GM23248 (cell line): Measurements from ENCODE around the gene HSPBP1. TPM values are rescaled to one million over a fixed set of nuclear protein-coding genes. Genes with fewer than 3 reads are reported as not detected.

Experiments
- DNase-seq: peaks from one replicate; pipeline ENCODE4 v3.0.0-alpha.2; 2015
- H2AFZ ChIP-seq: fragments of 200-600 bp; sonication (generic); 2 replicates; pipeline ENCODE4 v1.6.1; 2016; ENCODE audit warnings: antibody characterized with exemption
- H3F3A ChIP-seq: fragments of 200-600 bp; sonication (generic); 2 replicates; pipeline ENCODE4 v1.6.1; 2016; ENCODE audit warnings: mild to moderate bottlenecking, antibody characterized with exemption, mixed run types; ENCODE audit not compliant: insufficient read depth
- H3K27ac ChIP-seq: fragments of 200-600 bp; sonication (generic); 2 replicates; pipeline ENCODE4 v1.5.1; 2016; ENCODE audit warnings: mild to moderate bottlenecking
- H3K27me3 ChIP-seq: fragments of 200-600 bp; sonication (generic); replicated peaks from 2 replicates; pipeline ENCODE4 v1.6.1; 2016; ENCODE audit warnings: mild to moderate bottlenecking; ENCODE audit not compliant: insufficient read depth
- H3K36me3 ChIP-seq: fragments of 200-600 bp; sonication (generic); 2 replicates; pipeline ENCODE4 v1.6.1; 2016; ENCODE audit warnings: low read depth, mild to moderate bottlenecking
- H3K4me1 ChIP-seq: fragments of 200-600 bp; sonication (generic); 2 replicates; pipeline ENCODE4 v1.6.1; 2016; ENCODE audit warnings: mild to moderate bottlenecking; ENCODE audit not compliant: insufficient read depth
- H3K4me2 ChIP-seq: fragments of 200-600 bp; sonication (generic); one replicate; pipeline ENCODE4 v1.6.1; 2016; ENCODE audit warnings: mild to moderate bottlenecking; ENCODE audit not compliant: unreplicated experiment
- H3K4me3 ChIP-seq: fragments of 200-600 bp; sonication (generic); 2 replicates; pipeline ENCODE4 v1.5.1; 2016; ENCODE audit warnings: mild to moderate bottlenecking
- H3K79me2 ChIP-seq: fragments of 200-600 bp; sonication (generic); 2 replicates; pipeline ENCODE4 v1.6.1; 2016; ENCODE audit warnings: mild to moderate bottlenecking; ENCODE audit not compliant: insufficient read depth
- H3K9ac ChIP-seq: fragments of 200-600 bp; sonication (generic); 2 replicates; pipeline ENCODE4 v1.6.1; 2016; ENCODE audit warnings: mild to moderate bottlenecking
- H3K9me2 ChIP-seq: fragments of 200-600 bp; sonication (generic); 2 replicates; pipeline ENCODE4 v1.6.1; 2016; ENCODE audit warnings: mixed run types, mild to moderate bottlenecking, moderate library complexity; ENCODE audit not compliant: insufficient read depth
- H3K9me3 ChIP-seq: fragments of 200-600 bp; sonication (generic); one replicate; pipeline ENCODE4 v1.6.1; 2017; ENCODE audit warnings: low read depth
- H4K20me1 ChIP-seq: fragments of 200-600 bp; sonication (generic); 2 replicates; pipeline ENCODE4 v1.6.0; 2016; ENCODE audit not compliant: insufficient read depth
- EZH2 ChIP-seq: fragments of 200-600 bp; sonication (generic); IDR thresholded peaks from 2 replicates; pipeline ENCODE4 v1.6.1; 2018; ENCODE audit warnings: antibody characterized with exemption, mild to moderate bottlenecking; ENCODE audit not compliant: insufficient read depth, poor library complexity, severe bottlenecking
- EZH2phosphoT487 ChIP-seq: fragments of 200-600 bp; sonication (generic); IDR thresholded peaks from 2 replicates; pipeline ENCODE4 v1.6.1; 2018; ENCODE audit warnings: antibody characterized with exemption, moderate library complexity, mild to moderate bottlenecking, low read depth; ENCODE audit not compliant: insufficient read depth
- WGBS, 2 experiments: methylation state at CpG; one replicate each; pipeline ENCODE4 v1.1.6; 2015 to 2017; ENCODE audit warnings: low lambda C conversion rate in 2 of 2, low coverage in 1 of 2; ENCODE audit errors: missing lambda C conversion rate in 2 of 2; 5-methylcytosine and 5-hydroxymethylcytosine counted together
- in situ Hi-C: fragments of 300-500 bp; cut with MboI; formaldehyde crosslinking; loops from 2 replicates; pipeline ENCODE4 v1.15.0; 2020
- polyA plus RNA-seq: library from polyadenylated mRNA; unstranded; fragments of >200 nt; fragmentation: Nextera tagmentation; extraction: Ambion mirVana; gene quantifications from 2 replicates; pipeline ENCODE4 v1.2.1, GENCODE V29; 2016
- total RNA-seq: library from RNA; depleted of rRNA; stranded (reverse); fragments of >200 nt; shearing (Covaris generic); gene quantifications from 2 replicates; pipeline ENCODE4 v1.2.3, GENCODE V29; 2014

Gene HSPBP1
- total and polyA plus RNA-seq, 2 experiments from 2014 or later: 42.5 to 62.5 TPM

GRCh38 chr19:55303477-55303876, 23.6 kb upstream of the HSPBP1 start:
- H3K4me2 ChIP-seq: no peak overlapping the region
- no peak overlapping the region for H3K9ac ChIP-seq
- H3K4me3 ChIP-seq: no peak overlapping the region
- no peaks in the 10 kb centered on the region for H3K36me3 ChIP-seq
- H3K9me2 ChIP-seq: no peaks in the 10 kb centered on the region
- no peaks in the 10 kb centered on the region for H3K27me3 ChIP-seq
- WGBS, 2 experiments: 89 to 95% methylated on average over 11 of the region's 11 CpGs
- no peaks in the 10 kb centered on the region for H3F3A ChIP-seq
- no peaks in the 10 kb centered on the region for H3K9me3 ChIP-seq
- no peak overlapping the region for H2AFZ ChIP-seq
- no peaks in the 10 kb centered on the region for H3K4me1 ChIP-seq
- no peaks in the 10 kb centered on the region for H4K20me1 ChIP-seq
- H3K79me2 ChIP-seq: no peaks in the 10 kb centered on the region
- DNase-seq: no peak
- in situ Hi-C loops: no loop called here
- TF ChIP-seq EZH2: no peak
- TF ChIP-seq EZH2phosphoT487: no peak
- no peak overlapping the region for H3K27ac ChIP-seq

- H3K9me3 ChIP-seq: no peaks in the 10 kb centered on the region
- H3K79me2 ChIP-seq: no peaks in the 10 kb centered on the region
- H3K4me1 ChIP-seq: no peaks in the 10 kb centered on the region
- 67 to 72% methylated on average over 3 to 12 of the region's 12 CpGs for WGBS, 2 experiments
- no peaks in the 10 kb centered on the region for H3K9me2 ChIP-seq
- H3F3A ChIP-seq: no peaks in the 10 kb centered on the region
- H2AFZ ChIP-seq: peak overlapping the region; percentile 95
- no peak for DNase-seq
- in situ Hi-C loops: no loop called here
- H3K4me2 ChIP-seq: peak overlapping the region; percentile 91
- H4K20me1 ChIP-seq: no peaks in the 10 kb centered on the region
- H3K36me3 ChIP-seq: no peaks in the 10 kb centered on the region
- TF ChIP-seq EZH2: no peak
- no peak for TF ChIP-seq EZH2phosphoT487
- H3K27me3 ChIP-seq: no peaks in the 10 kb centered on the region
- H3K27ac ChIP-seq: no peak overlapping the region
- H3K9ac ChIP-seq: peak overlapping the region; percentile 70
- H3K4me3 ChIP-seq: peak overlapping the region; percentile 74
Measured at GRCh38 chr19:55302318-55302703, 22.4 kb upstream of the HSPBP1 start.

- H3K9me3 ChIP-seq: no peaks in the 10 kb centered on the region
- no peaks in the 10 kb centered on the region for H3K36me3 ChIP-seq
- no peaks in the 10 kb centered on the region for H3K27me3 ChIP-seq
- peak; percentile 86 for DNase-seq
- no peaks in the 10 kb centered on the region for H3K79me2 ChIP-seq
- H3K4me1 ChIP-seq: no peaks in the 10 kb centered on the region
- WGBS, 2 experiments: 8% methylated on average over 38 to 42 of the region's 42 CpGs
- peak overlapping the region; percentile 95 for H2AFZ ChIP-seq
- peak overlapping the region; percentile 74 for H3K4me3 ChIP-seq
- H3F3A ChIP-seq: no peaks in the 10 kb centered on the region
- no peak overlapping the region for H3K27ac ChIP-seq
- no peak for TF ChIP-seq EZH2phosphoT487
- no peak for TF ChIP-seq EZH2
- in situ Hi-C loops: no loop called here
- H3K9ac ChIP-seq: peak overlapping the region; percentile 70
- no peaks in the 10 kb centered on the region for H4K20me1 ChIP-seq
- H3K9me2 ChIP-seq: no peaks in the 10 kb centered on the region
- peak overlapping the region; percentile 91 for H3K4me2 ChIP-seq
Measured at GRCh38 chr19:55301459-55302317, 21.8 kb upstream of the HSPBP1 start.

GRCh38 chr19:55300886-55301458, 21.1 kb upstream of the HSPBP1 start:
- no peak overlapping the region for H3K4me2 ChIP-seq
- H3K36me3 ChIP-seq: no peaks in the 10 kb centered on the region
- H2AFZ ChIP-seq: peak overlapping the region; percentile 95

More at GRCh38 chr19:55300886-55301458, 21.1 kb upstream of the HSPBP1 start:
- no peaks in the 10 kb centered on the region for H3K9me3 ChIP-seq
- in situ Hi-C loops: no loop called here
- H3K4me3 ChIP-seq: no peak overlapping the region
- DNase-seq: no peak
- H3K4me1 ChIP-seq: no peaks in the 10 kb centered on the region
- 58% methylated on average over 15 of the region's 15 CpGs for WGBS, 2 experiments
- no peaks in the 10 kb centered on the region for H3K9me2 ChIP-seq
- no peaks in the 10 kb centered on the region for H3F3A ChIP-seq
- H3K27me3 ChIP-seq: no peaks in the 10 kb centered on the region
- no peak overlapping the region for H3K27ac ChIP-seq
- H3K9ac ChIP-seq: no peak overlapping the region
- no peaks in the 10 kb centered on the region for H4K20me1 ChIP-seq
- TF ChIP-seq EZH2phosphoT487 (no peak), EZH2 (no peak)
- H3K79me2 ChIP-seq: no peaks in the 10 kb centered on the region
